ENCODE results near the gene RERE.

The RERE gene

GRCh38 chr1:8332806-8333205 lies 484.6 kb downstream of the RERE start:
- DNase-seq: no peak
- Mint-ChIP-seq H3K9me3 (peaks cover 4 to 7% of the 10 kb centered on the region in 2 donors), H3K4me1 (no peaks in the 10 kb centered on the region), H3K27ac (no peak overlapping the region), H3K27me3 (no peaks in the 10 kb centered on the region), H3K4me3 (no peak overlapping the region)
- no peak for ATAC-seq

DNA sequence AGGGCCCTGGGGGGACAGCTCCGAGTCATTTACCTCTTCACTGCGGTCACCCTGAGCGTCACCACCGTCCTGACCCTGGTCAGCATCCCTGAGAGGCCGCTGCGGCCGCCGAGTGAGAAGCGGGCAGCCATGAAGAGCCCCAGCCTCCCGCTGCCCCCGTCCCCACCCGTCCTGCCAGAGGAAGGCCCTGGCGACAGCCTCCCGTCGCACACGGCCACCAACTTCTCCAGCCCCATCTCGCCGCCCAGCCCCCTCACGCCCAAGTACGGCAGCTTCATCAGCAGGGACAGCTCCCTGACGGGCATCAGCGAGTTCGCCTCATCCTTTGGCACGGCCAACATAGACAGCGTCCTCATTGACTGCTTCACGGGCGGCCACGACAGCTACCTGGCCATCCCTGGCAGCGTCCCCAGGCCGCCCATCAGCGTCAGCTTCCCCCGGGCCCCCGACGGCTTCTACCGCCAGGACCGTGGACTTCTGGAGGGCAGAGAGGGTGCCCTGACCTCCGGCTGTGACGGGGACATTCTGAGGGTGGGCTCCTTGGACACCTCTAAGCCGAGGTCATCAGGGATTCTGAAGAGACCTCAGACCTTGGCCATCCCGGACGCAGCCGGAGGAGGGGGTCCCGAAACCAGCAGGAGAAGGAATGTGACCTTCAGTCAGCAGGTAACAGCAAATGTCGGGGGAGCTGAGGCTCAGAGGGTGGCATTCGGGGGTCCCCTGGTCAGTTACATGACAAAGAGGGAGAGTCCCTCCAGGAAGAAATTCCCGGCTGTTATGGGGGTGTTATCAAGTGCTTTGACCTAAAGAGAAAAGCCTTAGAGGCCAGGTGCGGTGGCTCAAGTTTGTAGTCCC lies 486.9 kb downstream of the RERE start:
- DNase-seq: no peak
- no peak for ATAC-seq
- no peak overlapping the region for H3K4me3 Mint-ChIP-seq
- no peaks in the 10 kb centered on the region for H3K4me1 Mint-ChIP-seq
- H3K27ac Mint-ChIP-seq: no peak overlapping the region
- H3K9me3 Mint-ChIP-seq: no peaks in the 10 kb centered on the region
- no peaks in the 10 kb centered on the region for H3K27me3 Mint-ChIP-seq

DNA sequence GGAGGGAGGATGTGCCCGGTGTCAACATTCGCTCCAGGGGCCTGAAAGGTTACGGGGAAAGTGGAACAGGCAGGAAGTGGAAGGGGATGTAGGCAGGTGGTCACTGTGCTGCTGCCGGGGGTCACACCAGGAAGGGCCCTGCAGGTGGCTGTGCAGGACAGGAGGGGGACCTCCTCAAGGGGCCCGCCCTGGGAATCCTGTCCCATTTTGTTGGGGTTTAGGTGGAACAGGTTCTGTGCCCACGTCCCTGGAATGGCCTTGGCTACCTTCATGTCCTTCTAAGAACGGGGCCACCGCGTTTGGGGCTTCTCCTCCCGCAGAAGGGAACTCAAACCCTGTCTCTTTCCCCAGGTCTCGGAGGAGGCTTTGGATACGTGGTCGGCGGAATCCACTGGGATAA lies 487.6 kb downstream of the RERE start:
- ATAC-seq (no peak), DNase-seq (no peak)
- Mint-ChIP-seq H3K4me1 (no peaks in the 10 kb centered on the region), H3K4me3 (no peak overlapping the region), H3K9me3 (no peaks in the 10 kb centered on the region), H3K27me3 (no peaks in the 10 kb centered on the region), H3K27ac (peak overlapping the region in 1 of 2 donors; percentile 45)

- no peak overlapping the region for H3K4me3 Mint-ChIP-seq
- DNase-seq: no peak
- no peak for ATAC-seq
- H3K27ac Mint-ChIP-seq: peak overlapping the region in 1 of 2 donors; percentile 45
- H3K9me3 Mint-ChIP-seq: no peaks in the 10 kb centered on the region
- H3K4me1 Mint-ChIP-seq: no peaks in the 10 kb centered on the region
- no peaks in the 10 kb centered on the region for H3K27me3 Mint-ChIP-seq
Observed at GRCh38 chr1:8329439-8329838, 488.0 kb downstream of the RERE start.

DNA sequence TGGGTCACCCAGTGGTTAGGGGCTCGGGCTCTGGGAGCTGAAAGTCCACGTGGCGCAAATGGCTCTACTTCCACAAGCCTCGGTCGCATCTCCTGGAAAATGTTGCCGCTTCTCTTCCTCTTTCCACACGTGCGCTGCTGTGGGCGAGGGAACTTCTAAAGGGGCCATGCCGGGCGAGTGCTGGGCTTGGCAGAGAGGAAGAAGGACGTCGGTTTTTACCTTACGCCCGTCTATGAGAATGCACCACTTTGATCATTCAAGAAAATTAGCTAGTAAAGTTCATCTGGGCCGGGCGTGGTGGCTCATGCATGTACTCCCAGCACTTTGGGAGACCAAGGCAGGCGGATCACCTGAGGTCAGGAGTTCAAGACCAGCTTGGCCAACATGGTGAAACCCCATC lies 489.2 kb downstream of the RERE start:
- Mint-ChIP-seq H3K27ac (no peak overlapping the region), H3K9me3 (no peaks in the 10 kb centered on the region), H3K4me3 (no peak overlapping the region), H3K27me3 (no peaks in the 10 kb centered on the region), H3K4me1 (no peaks in the 10 kb centered on the region)
- DNase-seq (no peak), ATAC-seq (no peak)

GRCh38 chr1:8326265-8326664 lies 491.2 kb downstream of the RERE start:
- no peak for DNase-seq
- no peak for ATAC-seq
- H3K27me3 Mint-ChIP-seq: no peaks in the 10 kb centered on the region
- H3K9me3 Mint-ChIP-seq: peaks cover 5 to 7% of the 10 kb centered on the region in 2 donors
- H3K4me1 Mint-ChIP-seq: no peaks in the 10 kb centered on the region
- no peak overlapping the region for H3K4me3 Mint-ChIP-seq
- H3K27ac Mint-ChIP-seq: no peak overlapping the region

DNA sequence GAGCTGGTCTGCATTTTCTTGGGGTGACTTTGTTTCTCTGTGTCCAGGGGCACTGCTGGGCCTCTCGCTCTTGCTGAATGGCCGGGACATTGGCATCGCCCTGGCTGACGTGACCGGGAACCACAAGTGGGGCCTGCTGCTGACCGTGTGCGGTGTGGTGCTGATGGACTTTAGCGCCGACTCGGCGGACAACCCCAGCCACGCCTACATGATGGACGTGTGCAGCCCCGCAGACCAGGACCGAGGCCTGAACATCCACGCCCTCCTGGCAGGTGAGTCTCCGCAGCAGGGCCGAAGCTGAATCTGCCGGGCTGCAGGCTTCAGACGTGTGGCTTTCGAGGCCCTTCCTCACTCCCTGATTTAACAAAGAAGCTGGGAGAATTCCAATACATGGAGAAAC lies 491.7 kb downstream of the RERE start:
- ATAC-seq (no peak), DNase-seq (no peak)
- no peak overlapping the region for H3K27ac Mint-ChIP-seq
- H3K4me3 Mint-ChIP-seq: no peak overlapping the region
- H3K4me1 Mint-ChIP-seq: no peaks in the 10 kb centered on the region
- peaks cover 5 to 8% of the 10 kb centered on the region in 2 donors for H3K9me3 Mint-ChIP-seq
- H3K27me3 Mint-ChIP-seq: no peaks in the 10 kb centered on the region

DNA sequence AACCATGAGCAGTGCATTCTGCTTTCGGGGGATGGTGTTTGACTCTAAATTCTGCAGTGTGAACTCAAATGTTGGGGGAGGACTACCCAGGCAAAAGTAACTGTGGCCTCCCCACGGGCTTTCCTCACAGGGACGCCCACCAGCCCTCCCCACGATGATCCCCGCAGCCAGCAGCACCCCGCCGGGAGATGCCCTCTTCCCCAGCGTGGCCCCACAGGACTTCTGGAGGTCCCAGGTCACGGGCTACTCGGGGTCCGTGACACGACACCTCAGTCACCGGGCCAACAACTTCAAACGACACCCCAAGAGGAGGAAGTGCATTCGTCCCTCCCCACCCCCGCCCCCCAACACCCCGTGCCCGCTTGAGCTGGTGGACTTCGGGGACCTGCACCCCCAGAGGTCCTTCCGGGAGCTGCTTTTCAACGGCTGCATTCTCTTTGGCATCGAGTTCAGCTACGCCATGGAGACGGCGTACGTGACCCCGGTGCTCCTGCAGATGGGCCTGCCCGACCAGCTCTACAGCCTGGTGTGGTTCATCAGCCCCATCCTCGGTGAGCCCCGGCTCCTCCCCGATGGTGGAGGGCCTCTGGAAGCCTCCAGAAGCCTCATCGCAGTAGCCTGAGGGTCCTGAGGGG lies 493.1 kb downstream of the RERE start:
- Mint-ChIP-seq H3K27me3 (no peaks in the 10 kb centered on the region), H3K4me3 (no peak overlapping the region), H3K27ac (no peak overlapping the region), H3K4me1 (no peaks in the 10 kb centered on the region), H3K9me3 (peaks cover 5 to 8% of the 10 kb centered on the region in 2 donors)
- ATAC-seq (no peak), DNase-seq (no peak)

DNA sequence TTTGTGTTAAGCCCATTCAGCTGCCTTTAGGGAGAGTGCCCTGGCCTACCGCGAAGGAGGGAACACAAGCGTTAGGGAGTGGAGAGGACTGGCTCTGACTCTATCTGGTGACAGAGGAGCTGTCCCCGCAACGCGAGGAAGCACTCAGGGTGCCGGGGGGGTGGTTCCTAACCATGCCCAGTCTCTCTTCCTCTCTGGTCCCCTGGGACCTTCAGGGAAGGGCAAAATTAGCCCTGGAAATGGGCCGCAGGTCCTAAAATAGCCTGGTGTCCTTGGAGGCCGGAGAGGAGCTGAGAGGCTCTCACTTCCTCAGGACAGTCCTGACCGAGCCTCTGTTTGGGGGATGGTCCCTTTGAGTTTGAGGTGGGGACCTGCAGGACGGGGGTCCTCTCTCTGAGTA lies 493.7 kb downstream of the RERE start:
- no peak overlapping the region for H3K4me3 Mint-ChIP-seq
- H3K27ac Mint-ChIP-seq: no peak overlapping the region
- DNase-seq (no peak), ATAC-seq (no peak)
- H3K4me1 Mint-ChIP-seq: peaks cover under 1% of the 10 kb centered on the region
- peaks cover 5 to 8% of the 10 kb centered on the region in 2 donors for H3K9me3 Mint-ChIP-seq
- H3K27me3 Mint-ChIP-seq: peaks cover 3% of the 10 kb centered on the region

GRCh38 chr1:8321612-8322011 lies 495.8 kb downstream of the RERE start:
- Mint-ChIP-seq H3K27me3 (peaks cover 17% of the 10 kb centered on the region), H3K9me3 (peaks cover 5 to 8% of the 10 kb centered on the region in 2 donors), H3K4me3 (no peak overlapping the region), H3K4me1 (peaks cover 12% of the 10 kb centered on the region), H3K27ac (no peak overlapping the region)
- ATAC-seq: no peak
- no peak for DNase-seq

DNA sequence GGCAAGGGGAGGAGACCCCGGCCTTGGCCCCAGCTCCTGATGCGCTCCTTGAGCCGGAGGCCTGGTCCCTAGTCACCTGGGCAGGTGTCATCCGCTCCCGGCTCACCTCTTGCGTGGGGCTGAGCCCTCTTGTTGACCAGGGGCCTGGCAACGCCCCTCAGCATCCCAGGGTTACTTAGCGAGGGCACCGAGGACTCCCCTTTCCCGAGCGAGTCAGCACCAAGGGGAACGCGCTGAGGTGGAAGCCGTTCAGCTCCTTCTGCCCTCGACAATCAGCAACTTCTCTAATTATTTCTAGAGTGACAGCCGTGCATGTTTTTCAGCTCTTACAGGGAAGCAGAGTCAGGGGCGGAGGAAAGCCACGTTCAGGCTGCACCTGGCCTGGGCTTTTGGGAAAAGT lies 499.0 kb downstream of the RERE start:
- H3K27ac Mint-ChIP-seq: no peak overlapping the region
- DNase-seq: peak in 1 of 2 donors; percentile 17
- peak; percentile 10 for ATAC-seq
- H3K4me1 Mint-ChIP-seq: peaks cover 28% of the 10 kb centered on the region
- H3K4me3 Mint-ChIP-seq: peak overlapping the region; percentile 76 to 82
- peaks cover 5 to 8% of the 10 kb centered on the region in 2 donors for H3K9me3 Mint-ChIP-seq
- peaks cover 49% of the 10 kb centered on the region for H3K27me3 Mint-ChIP-seq

GRCh38 chr1:8317647-8318381 lies 499.6 kb downstream of the RERE start, which contains the start of gene SLC45A1:
SLC45A1 (plus strand) TSS chr1:8318114; CDS start chr1:8324330, 6,216 bp downstream.
- H3K9me3 Mint-ChIP-seq: peaks cover 5 to 8% of the 10 kb centered on the region in 2 donors
- DNase-seq: peak; percentile 77 to 81

GRCh38 chr1:8315573-8316475 lies 501.6 kb downstream of the RERE start:
- Mint-ChIP-seq H3K4me3 (no peak overlapping the region), H3K27me3 (peaks cover 56% of the 10 kb centered on the region), H3K4me1 (peaks cover 28% of the 10 kb centered on the region), H3K9me3 (no peaks in the 10 kb centered on the region), H3K27ac (no peak overlapping the region)
- DNase-seq (no peak), ATAC-seq (no peak)

More at GRCh38 chr1:8317647-8318381, 499.6 kb downstream of the RERE start, which contains the start of gene SLC45A1:
- Mint-ChIP-seq H3K4me3 (peak within 1 kb of the TSS; percentile 76 to 82), H3K27me3 (peaks cover 55% of the 10 kb centered on the region), H3K4me1 (peaks cover 28% of the 10 kb centered on the region), H3K27ac (peak within 1 kb of the TSS in 1 of 2 donors; percentile 69)
- peak; percentile 93 for ATAC-seq

DNA sequence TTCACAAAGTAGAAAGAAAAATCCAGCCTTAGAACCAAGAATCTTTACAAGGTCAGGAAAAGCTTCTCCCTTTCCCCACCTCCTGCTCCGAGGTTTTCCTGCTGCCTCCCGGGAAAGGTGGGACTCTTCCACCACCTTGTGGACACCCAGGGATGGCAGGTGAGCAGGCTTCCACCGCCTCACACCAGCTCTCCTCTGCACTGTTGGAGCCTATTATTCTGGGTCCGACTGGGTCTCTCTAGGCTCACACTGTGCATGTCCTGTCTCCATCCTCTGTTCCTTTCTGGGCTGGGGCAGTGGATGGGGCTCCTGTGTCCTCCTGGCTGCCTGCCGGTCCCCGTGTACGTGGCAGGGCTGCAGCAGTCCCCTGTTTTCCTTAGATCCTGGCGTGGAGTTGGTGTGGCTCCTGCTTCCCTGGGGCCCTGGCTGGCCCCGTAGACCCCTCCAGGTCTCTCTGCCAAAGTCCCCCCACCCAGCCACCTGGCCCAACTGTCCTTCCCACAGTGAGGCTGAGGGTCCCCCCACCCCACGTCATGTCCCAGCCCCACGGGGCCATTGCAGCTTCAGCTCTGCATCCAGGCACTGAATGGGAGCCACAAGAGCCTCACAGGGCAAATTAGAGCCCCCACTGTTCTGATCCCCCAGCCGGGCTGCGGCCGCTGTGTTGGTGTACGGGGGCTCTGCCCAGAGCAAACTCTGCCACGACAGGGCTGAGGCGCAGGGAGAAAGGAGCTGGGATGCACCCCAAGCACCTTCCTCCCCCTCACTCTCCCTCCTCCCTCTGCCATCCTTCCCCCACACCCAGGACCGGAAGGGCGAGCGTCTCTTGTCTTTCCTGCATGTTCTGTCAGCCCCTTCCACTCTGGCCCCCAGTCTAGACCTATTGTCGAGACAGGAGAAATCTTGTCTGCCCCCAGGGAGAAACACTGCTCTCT lies 502.8 kb downstream of the RERE start:
- ATAC-seq (peak; percentile 63), DNase-seq (peak; percentile 34 to 50)
- Mint-ChIP-seq H3K4me3 (no peak overlapping the region), H3K27ac (no peak overlapping the region), H3K27me3 (peaks cover 56% of the 10 kb centered on the region), H3K9me3 (no peaks in the 10 kb centered on the region), H3K4me1 (peaks cover 28% of the 10 kb centered on the region)
